Measurements from ENCODE around the gene STAT5B. TPM values are rescaled to one million over a fixed set of nuclear protein-coding genes. Genes with fewer than 3 reads are reported as not detected.

The STAT5B gene
- total and polyA plus RNA-seq, 2 of the 13 experiments (the other 11 are each of a cell fraction or from before 2014, with no cell fraction given) = 21.0 to 42.8 TPM

DNA sequence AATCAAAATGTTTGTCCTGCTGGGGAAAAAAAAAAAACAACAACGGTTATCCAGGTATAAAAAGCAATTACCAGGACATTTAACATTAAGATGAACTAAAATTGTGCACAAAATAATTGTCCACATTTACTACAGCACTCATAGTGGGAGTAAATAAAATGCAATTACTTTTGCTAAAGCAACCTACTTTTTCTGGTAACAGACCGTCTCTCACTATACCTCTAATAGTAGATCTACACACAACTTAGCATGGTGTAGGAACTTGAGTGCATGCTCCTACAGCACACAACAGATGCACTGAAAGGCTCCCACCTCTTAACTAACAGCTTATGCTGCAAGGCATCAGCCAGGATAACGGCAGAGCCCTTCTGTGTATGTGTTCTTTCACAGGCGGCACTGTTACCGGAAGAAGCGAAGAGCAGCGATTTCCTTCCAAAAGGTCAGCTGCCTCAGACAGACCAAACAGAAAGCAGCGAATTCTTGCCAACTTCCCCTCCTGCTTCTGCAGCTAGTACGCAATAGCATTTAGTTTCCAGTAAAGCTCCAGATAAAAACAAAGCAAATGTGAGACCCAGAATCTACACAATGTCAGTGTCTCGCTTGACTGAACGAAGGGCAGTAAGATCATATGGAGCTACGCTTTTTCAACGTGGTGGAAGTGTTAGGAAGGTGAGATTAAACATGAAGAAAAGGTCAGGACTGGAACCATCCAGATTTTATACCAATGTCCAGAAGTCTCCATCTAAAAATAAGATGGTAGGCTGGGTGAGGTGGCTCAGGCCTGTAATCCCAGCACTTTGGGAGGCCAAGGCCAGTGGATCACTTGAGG, 27.6 kb downstream of the STAT5B start (continued):
- TF ChIP-seq, protein P1, sequence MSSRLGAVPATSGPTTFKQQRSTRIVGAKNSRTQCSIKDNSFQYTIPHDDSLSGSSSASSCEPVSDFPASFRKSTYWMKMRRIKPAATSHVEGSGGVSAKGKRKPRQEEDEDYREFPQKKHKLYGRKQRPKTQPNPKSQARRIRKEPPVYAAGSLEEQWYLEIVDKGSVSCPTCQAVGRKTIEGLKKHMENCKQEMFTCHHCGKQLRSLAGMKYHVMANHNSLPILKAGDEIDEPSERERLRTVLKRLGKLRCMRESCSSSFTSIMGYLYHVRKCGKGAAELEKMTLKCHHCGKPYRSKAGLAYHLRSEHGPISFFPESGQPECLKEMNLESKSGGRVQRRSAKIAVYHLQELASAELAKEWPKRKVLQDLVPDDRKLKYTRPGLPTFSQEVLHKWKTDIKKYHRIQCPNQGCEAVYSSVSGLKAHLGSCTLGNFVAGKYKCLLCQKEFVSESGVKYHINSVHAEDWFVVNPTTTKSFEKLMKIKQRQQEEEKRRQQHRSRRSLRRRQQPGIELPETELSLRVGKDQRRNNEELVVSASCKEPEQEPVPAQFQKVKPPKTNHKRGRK (CRISPR knock-in tag; IDR thresholded peaks at IDR 0.05) = no peak
- TF ChIP-seq ZBTB7A (CRISPR knock-in tag; IDR thresholded peaks at IDR 0.05) (no peak), ZNF878 (CRISPR knock-in tag; IDR thresholded peaks at IDR 0.05) (no peak), ZNF251 (CRISPR knock-in tag; IDR thresholded peaks at IDR 0.05) (no peak), ZNF615 (CRISPR knock-in tag; IDR thresholded peaks at IDR 0.05; ENCODE audit: borderline replicate concordance) (no peak), ZBTB7B (CRISPR knock-in tag; IDR thresholded peaks at IDR 0.05) (no peak), SNAPC2 (CRISPR knock-in tag; IDR thresholded peaks at IDR 0.05) (no peak), ZNF724P (CRISPR knock-in tag; IDR thresholded peaks at IDR 0.05; ENCODE audit: borderline replicate concordance) (no peak), RXRA (CRISPR knock-in tag; IDR thresholded peaks at IDR 0.05) (peak; percentile 58; the same call in 1 of the 2 replicates), HCFC1 (IDR thresholded peaks at IDR 0.05; ENCODE audit: low read depth, low read length) (0 out of 2 replicates have a peak, but pooled peaks have one; percentile 16), SRSF1 (optimal IDR thresholded peaks at IDR 0.05; ENCODE audit: low read depth, low read length) (no peak), ZNF160 (CRISPR knock-in tag; IDR thresholded peaks at IDR 0.05) (no peak), ZSCAN30 (CRISPR knock-in tag; IDR thresholded peaks at IDR 0.05) (no peak), RFX3 (CRISPR knock-in tag; IDR thresholded peaks at IDR 0.05) (no peak), POGZ (CRISPR knock-in tag; IDR thresholded peaks at IDR 0.05) (peak; percentile 79), CBX1 (IDR thresholded peaks at IDR 0.05; ENCODE audit: low read depth) (peak; percentile 54)
- TF ChIP-seq, protein P2, sequence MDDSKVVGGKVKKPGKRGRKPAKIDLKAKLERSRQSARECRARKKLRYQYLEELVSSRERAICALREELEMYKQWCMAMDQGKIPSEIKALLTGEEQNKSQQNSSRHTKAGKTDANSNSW (CRISPR knock-in tag; IDR thresholded peaks at IDR 0.05; ENCODE audit: borderline replicate concordance) = 0 out of 2 replicates have a peak, but pooled peaks have one; percentile 52
- TF ChIP-seq, protein P3, sequence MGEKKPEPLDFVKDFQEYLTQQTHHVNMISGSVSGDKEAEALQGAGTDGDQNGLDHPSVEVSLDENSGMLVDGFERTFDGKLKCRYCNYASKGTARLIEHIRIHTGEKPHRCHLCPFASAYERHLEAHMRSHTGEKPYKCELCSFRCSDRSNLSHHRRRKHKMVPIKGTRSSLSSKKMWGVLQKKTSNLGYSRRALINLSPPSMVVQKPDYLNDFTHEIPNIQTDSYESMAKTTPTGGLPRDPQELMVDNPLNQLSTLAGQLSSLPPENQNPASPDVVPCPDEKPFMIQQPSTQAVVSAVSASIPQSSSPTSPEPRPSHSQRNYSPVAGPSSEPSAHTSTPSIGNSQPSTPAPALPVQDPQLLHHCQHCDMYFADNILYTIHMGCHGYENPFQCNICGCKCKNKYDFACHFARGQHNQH (CRISPR knock-in tag; IDR thresholded peaks at IDR 0.05) = peak; percentile 66; the same call in 1 of the 2 replicates
- TF ChIP-seq, protein P4, sequence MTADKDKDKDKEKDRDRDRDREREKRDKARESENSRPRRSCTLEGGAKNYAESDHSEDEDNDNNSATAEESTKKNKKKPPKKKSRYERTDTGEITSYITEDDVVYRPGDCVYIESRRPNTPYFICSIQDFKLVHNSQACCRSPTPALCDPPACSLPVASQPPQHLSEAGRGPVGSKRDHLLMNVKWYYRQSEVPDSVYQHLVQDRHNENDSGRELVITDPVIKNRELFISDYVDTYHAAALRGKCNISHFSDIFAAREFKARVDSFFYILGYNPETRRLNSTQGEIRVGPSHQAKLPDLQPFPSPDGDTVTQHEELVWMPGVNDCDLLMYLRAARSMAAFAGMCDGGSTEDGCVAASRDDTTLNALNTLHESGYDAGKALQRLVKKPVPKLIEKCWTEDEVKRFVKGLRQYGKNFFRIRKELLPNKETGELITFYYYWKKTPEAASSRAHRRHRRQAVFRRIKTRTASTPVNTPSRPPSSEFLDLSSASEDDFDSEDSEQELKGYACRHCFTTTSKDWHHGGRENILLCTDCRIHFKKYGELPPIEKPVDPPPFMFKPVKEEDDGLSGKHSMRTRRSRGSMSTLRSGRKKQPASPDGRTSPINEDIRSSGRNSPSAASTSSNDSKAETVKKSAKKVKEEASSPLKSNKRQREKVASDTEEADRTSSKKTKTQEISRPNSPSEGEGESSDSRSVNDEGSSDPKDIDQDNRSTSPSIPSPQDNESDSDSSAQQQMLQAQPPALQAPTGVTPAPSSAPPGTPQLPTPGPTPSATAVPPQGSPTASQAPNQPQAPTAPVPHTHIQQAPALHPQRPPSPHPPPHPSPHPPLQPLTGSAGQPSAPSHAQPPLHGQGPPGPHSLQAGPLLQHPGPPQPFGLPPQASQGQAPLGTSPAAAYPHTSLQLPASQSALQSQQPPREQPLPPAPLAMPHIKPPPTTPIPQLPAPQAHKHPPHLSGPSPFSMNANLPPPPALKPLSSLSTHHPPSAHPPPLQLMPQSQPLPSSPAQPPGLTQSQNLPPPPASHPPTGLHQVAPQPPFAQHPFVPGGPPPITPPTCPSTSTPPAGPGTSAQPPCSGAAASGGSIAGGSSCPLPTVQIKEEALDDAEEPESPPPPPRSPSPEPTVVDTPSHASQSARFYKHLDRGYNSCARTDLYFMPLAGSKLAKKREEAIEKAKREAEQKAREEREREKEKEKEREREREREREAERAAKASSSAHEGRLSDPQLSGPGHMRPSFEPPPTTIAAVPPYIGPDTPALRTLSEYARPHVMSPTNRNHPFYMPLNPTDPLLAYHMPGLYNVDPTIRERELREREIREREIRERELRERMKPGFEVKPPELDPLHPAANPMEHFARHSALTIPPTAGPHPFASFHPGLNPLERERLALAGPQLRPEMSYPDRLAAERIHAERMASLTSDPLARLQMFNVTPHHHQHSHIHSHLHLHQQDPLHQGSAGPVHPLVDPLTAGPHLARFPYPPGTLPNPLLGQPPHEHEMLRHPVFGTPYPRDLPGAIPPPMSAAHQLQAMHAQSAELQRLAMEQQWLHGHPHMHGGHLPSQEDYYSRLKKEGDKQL (CRISPR knock-in tag; IDR thresholded peaks at IDR 0.05; ENCODE audit: low read depth) = 0 out of 2 replicates have a peak, but pooled peaks have one; percentile 37
- TF ChIP-seq, protein P5, sequence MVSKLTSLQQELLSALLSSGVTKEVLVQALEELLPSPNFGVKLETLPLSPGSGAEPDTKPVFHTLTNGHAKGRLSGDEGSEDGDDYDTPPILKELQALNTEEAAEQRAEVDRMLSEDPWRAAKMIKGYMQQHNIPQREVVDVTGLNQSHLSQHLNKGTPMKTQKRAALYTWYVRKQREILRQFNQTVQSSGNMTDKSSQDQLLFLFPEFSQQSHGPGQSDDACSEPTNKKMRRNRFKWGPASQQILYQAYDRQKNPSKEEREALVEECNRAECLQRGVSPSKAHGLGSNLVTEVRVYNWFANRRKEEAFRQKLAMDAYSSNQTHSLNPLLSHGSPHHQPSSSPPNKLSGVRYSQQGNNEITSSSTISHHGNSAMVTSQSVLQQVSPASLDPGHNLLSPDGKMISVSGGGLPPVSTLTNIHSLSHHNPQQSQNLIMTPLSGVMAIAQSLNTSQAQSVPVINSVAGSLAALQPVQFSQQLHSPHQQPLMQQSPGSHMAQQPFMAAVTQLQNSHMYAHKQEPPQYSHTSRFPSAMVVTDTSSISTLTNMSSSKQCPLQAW (CRISPR knock-in tag; IDR thresholded peaks at IDR 0.05) = peak; percentile 76
